ENCODE measurements around the gene PTGDS.

PTGDS gene

GRCh38 chr9:136992819-136993369, 15.6 kb downstream of the PTGDS start:
- WGBS (ENCODE audit: extremely low coverage, insufficient coverage, insufficient read length): no CpG with 5 or more reads among the region's 18 CpGs

DNA sequence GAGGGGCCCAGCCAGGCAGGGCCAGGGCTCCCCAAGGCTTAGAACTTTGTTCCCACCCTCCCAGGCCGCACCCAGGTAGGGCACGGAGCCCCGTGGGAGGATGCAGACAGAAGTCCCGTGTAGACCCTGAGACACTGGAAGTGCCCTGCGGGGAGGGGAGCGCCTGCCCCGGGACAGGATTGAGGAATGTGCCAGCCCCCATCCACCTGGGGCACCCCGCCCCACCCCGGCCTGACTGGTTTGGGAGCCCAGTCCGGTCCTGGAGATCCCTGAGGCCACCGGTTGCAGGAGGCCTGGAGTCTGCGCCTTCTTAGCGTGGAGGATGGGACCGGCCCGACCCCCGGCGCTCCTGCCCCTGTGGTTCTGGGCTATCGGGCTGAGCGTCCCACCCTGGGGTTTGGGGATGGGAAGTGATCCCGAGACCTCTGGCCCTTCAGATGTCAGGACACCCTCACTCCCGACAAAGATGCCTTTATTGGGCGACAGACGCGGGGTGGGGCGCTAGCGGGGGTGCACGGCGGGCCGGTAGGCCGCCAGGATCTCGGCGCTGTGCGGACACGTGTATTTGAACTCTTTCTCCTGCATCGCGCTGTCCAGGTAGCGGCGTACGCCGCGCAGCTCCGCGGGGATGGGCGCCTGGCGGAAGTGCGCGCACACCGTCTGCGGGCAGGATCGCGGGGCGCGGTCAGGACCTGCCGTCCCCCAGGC, 17.0 kb downstream of the PTGDS start:
- no peaks in the 10 kb centered on the region for H3K27me3 ChIP-seq (ENCODE audit: insufficient read depth, low read length)
- H3K4me2 ChIP-seq (ENCODE audit: low read length): peak overlapping the region; percentile 13
- H2AK5ac ChIP-seq (ENCODE audit: low read length): no peak overlapping the region
- peak overlapping the region; percentile 77 for H4K91ac ChIP-seq (ENCODE audit: low read depth, low read length)
- peaks cover 42% of the 10 kb centered on the region for H3K79me1 ChIP-seq (ENCODE audit: low read length)
- H3K14ac ChIP-seq (ENCODE audit: low read length): peak overlapping the region; percentile 6
- no peak overlapping the region for H2AFZ ChIP-seq (ENCODE audit: insufficient read depth, low read length, poor library complexity)
- H4K8ac ChIP-seq (ENCODE audit: low read depth, low read length): peak overlapping the region; percentile 54
- H2BK120ac ChIP-seq (ENCODE audit: insufficient read depth, low read length, poor library complexity): peak overlapping the region; percentile 35
- H3K36me3 ChIP-seq (ENCODE audit: control insufficient read depth in 1 of 2, insufficient read depth in 2 of 2, low read length in 2 of 2): peaks cover 15 to 21% of the 10 kb centered on the region in 2 experiments
- H4K12ac ChIP-seq (ENCODE audit: low read depth, low read length): peak overlapping the region; percentile 21
- peak overlapping the region; percentile 14 for H2BK5ac ChIP-seq (ENCODE audit: low read depth, low read length, poor library complexity)
- peak overlapping the region; percentile 36 for H3K27ac ChIP-seq (ENCODE audit: low read depth, low read length)
- H3K23ac ChIP-seq (ENCODE audit: low read length): no peak overlapping the region
- no peak overlapping the region for H3K4me3 ChIP-seq (ENCODE audit: low read depth, low read length)
- H3K4ac ChIP-seq (ENCODE audit: low read depth, low read length): no peak overlapping the region
- peak overlapping the region; percentile 13 for H3K18ac ChIP-seq (ENCODE audit: low read length)
- no peak overlapping the region for H3K9ac ChIP-seq (ENCODE audit: low read length)
- H3K4me1 ChIP-seq (ENCODE audit: control insufficient read depth in 1 of 2, insufficient read depth in 2 of 2, low read length in 2 of 2): peaks cover 40 to 54% of the 10 kb centered on the region in 2 experiments
- peaks cover 15% of the 10 kb centered on the region for H3K79me2 ChIP-seq (ENCODE audit: control insufficient read depth, insufficient read depth, low read length, poor library complexity)
- DNase-seq: peak; percentile 34 to 43
- WGBS (ENCODE audit: extremely low coverage, insufficient coverage, insufficient read length): no CpG with 5 or more reads among the region's 54 CpGs
- H2BK12ac ChIP-seq (ENCODE audit: low read length): no peak overlapping the region
- H3K9me3 ChIP-seq (ENCODE audit: insufficient read depth, low read depth, low read length): peaks cover 3% of the 10 kb centered on the region

More at GRCh38 chr9:136992819-136993369, 15.6 kb downstream of the PTGDS start:
- peak overlapping the region; percentile 1 for H2AK5ac ChIP-seq (ENCODE audit: low read length)
- H3K79me1 ChIP-seq (ENCODE audit: low read length): peaks cover 32% of the 10 kb centered on the region
- H3K4ac ChIP-seq (ENCODE audit: low read depth, low read length): peak overlapping the region; percentile 8
- H3K9ac ChIP-seq (ENCODE audit: low read length): peak overlapping the region; percentile 78
- H4K8ac ChIP-seq (ENCODE audit: low read depth, low read length): peak overlapping the region; percentile 12
- peak overlapping the region; percentile 67 for H2BK5ac ChIP-seq (ENCODE audit: low read depth, low read length, poor library complexity)
- peak overlapping the region; percentile 97 for H3K4me2 ChIP-seq (ENCODE audit: low read length)
- peak overlapping the region; percentile 75 for H3K27ac ChIP-seq (ENCODE audit: low read depth, low read length)
- H3K27me3 ChIP-seq (ENCODE audit: insufficient read depth, low read length): no peaks in the 10 kb centered on the region
- H3K14ac ChIP-seq (ENCODE audit: low read length): peak overlapping the region; percentile 86
- DNase-seq: no peak
- peak overlapping the region; percentile 83 for H3K18ac ChIP-seq (ENCODE audit: low read length)
- H4K91ac ChIP-seq (ENCODE audit: low read depth, low read length): peak overlapping the region; percentile 77
- H3K36me3 ChIP-seq (ENCODE audit: control insufficient read depth in 1 of 2, insufficient read depth in 2 of 2, low read length in 2 of 2): peaks cover 15 to 21% of the 10 kb centered on the region in 2 experiments
- peak overlapping the region; percentile 50 for H2BK120ac ChIP-seq (ENCODE audit: insufficient read depth, low read length, poor library complexity)
- H4K12ac ChIP-seq (ENCODE audit: low read depth, low read length): peak overlapping the region; percentile 54
- H3K23ac ChIP-seq (ENCODE audit: low read length): no peak overlapping the region
- H3K4me1 ChIP-seq (ENCODE audit: control insufficient read depth in 1 of 2, insufficient read depth in 2 of 2, low read length in 2 of 2): peaks cover 38 to 48% of the 10 kb centered on the region in 2 experiments
- peaks cover 3% of the 10 kb centered on the region for H3K9me3 ChIP-seq (ENCODE audit: insufficient read depth, low read depth, low read length)
- peak overlapping the region; percentile 83 for H3K4me3 ChIP-seq (ENCODE audit: low read depth, low read length)
- H2AFZ ChIP-seq (ENCODE audit: insufficient read depth, low read length, poor library complexity): no peak overlapping the region
- H2BK12ac ChIP-seq (ENCODE audit: low read length): no peak overlapping the region
- H3K79me2 ChIP-seq (ENCODE audit: control insufficient read depth, insufficient read depth, low read length, poor library complexity): peaks cover 15% of the 10 kb centered on the region

DNA sequence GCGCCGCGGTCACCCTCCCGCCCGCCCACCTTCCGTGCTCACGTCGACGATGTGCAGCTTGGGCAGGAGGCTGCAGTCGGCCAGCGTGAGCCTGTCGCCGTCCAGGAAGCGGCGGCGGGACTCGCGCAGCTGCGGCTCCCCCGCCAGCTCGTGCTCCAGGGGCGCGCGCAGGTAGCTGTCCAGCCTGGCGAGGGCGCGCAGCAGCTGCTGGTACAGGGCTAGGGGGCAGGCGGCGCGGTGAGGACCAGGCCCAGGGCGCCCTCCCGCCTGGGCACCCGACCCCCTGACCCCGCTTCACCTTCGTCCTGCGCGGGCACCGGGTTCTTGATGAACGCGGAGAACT, 17.6 kb downstream of the PTGDS start:
- H4K12ac ChIP-seq (ENCODE audit: low read depth, low read length): no peak overlapping the region
- whole genome bisulfite sequencing (ENCODE audit: extremely low coverage, insufficient coverage, insufficient read length): no CpG with 5 or more reads among the region's 40 CpGs
- H2AFZ ChIP-seq (ENCODE audit: insufficient read depth, low read length, poor library complexity): no peak overlapping the region
- peaks cover 15% of the 10 kb centered on the region for H3K79me2 ChIP-seq (ENCODE audit: control insufficient read depth, insufficient read depth, low read length, poor library complexity)
- H3K9ac ChIP-seq (ENCODE audit: low read length): no peak overlapping the region
- no peak overlapping the region for H3K23ac ChIP-seq (ENCODE audit: low read length)
- peaks cover 3% of the 10 kb centered on the region for H3K9me3 ChIP-seq (ENCODE audit: insufficient read depth, low read depth, low read length)
- H2BK5ac ChIP-seq (ENCODE audit: low read depth, low read length, poor library complexity): no peak overlapping the region
- H3K4me3 ChIP-seq (ENCODE audit: low read depth, low read length): no peak overlapping the region
- H2BK12ac ChIP-seq (ENCODE audit: low read length): no peak overlapping the region
- no peak overlapping the region for H3K4me2 ChIP-seq (ENCODE audit: low read length)
- no peak overlapping the region for H4K8ac ChIP-seq (ENCODE audit: low read depth, low read length)
- no peak overlapping the region for H3K14ac ChIP-seq (ENCODE audit: low read length)
- H4K91ac ChIP-seq (ENCODE audit: low read depth, low read length): no peak overlapping the region
- peaks cover 42% of the 10 kb centered on the region for H3K79me1 ChIP-seq (ENCODE audit: low read length)
- no peak overlapping the region for H3K27ac ChIP-seq (ENCODE audit: low read depth, low read length)
- peaks cover 40 to 54% of the 10 kb centered on the region in 2 experiments for H3K4me1 ChIP-seq (ENCODE audit: control insufficient read depth in 1 of 2, insufficient read depth in 2 of 2, low read length in 2 of 2)
- peaks cover 15 to 21% of the 10 kb centered on the region in 2 experiments for H3K36me3 ChIP-seq (ENCODE audit: control insufficient read depth in 1 of 2, insufficient read depth in 2 of 2, low read length in 2 of 2)
- no peak overlapping the region for H2AK5ac ChIP-seq (ENCODE audit: low read length)
- no peak overlapping the region for H3K18ac ChIP-seq (ENCODE audit: low read length)
- H3K27me3 ChIP-seq (ENCODE audit: insufficient read depth, low read length): no peaks in the 10 kb centered on the region
- no peak overlapping the region for H3K4ac ChIP-seq (ENCODE audit: low read depth, low read length)
- DNase-seq: peak in 1 of 2 donors; percentile 48
- no peak overlapping the region for H2BK120ac ChIP-seq (ENCODE audit: insufficient read depth, low read length, poor library complexity)

GRCh38 chr9:136995362-136995761, 18.1 kb downstream of the PTGDS start:
- Histone ChIP-seq H2AK5ac (ENCODE audit: low read length) (peak overlapping the region; percentile 74), H4K91ac (ENCODE audit: low read depth, low read length) (no peak overlapping the region), H3K4me1 (ENCODE audit: control insufficient read depth in 1 of 2, insufficient read depth in 2 of 2, low read length in 2 of 2) (peaks cover 43 to 57% of the 10 kb centered on the region in 2 experiments), H3K27ac (ENCODE audit: low read depth, low read length) (no peak overlapping the region), H3K4me3 (ENCODE audit: low read depth, low read length) (no peak overlapping the region), H3K14ac (ENCODE audit: low read length) (no peak overlapping the region), H4K12ac (ENCODE audit: low read depth, low read length) (no peak overlapping the region), H3K18ac (ENCODE audit: low read length) (peak overlapping the region; percentile 30), H3K79me2 (ENCODE audit: control insufficient read depth, insufficient read depth, low read length, poor library complexity) (peaks cover 15% of the 10 kb centered on the region), H3K9ac (ENCODE audit: low read length) (no peak overlapping the region), H3K79me1 (ENCODE audit: low read length) (peaks cover 44% of the 10 kb centered on the region), H3K4ac (ENCODE audit: low read depth, low read length) (no peak overlapping the region), H2BK120ac (ENCODE audit: insufficient read depth, low read length, poor library complexity) (peak overlapping the region; percentile 43), H4K8ac (ENCODE audit: low read depth, low read length) (peak overlapping the region; percentile 40), H3K36me3 (ENCODE audit: control insufficient read depth in 1 of 2, insufficient read depth in 2 of 2, low read length in 2 of 2) (peaks cover 15 to 21% of the 10 kb centered on the region in 2 experiments), H3K4me2 (ENCODE audit: low read length) (no peak overlapping the region), H2BK12ac (ENCODE audit: low read length) (no peak overlapping the region), H2BK5ac (ENCODE audit: low read depth, low read length, poor library complexity) (no peak overlapping the region), H3K27me3 (ENCODE audit: insufficient read depth, low read length) (no peaks in the 10 kb centered on the region), H3K9me3 (ENCODE audit: insufficient read depth, low read depth, low read length) (peaks cover 3% of the 10 kb centered on the region), H2AFZ (ENCODE audit: insufficient read depth, low read length, poor library complexity) (no peak overlapping the region), H3K23ac (ENCODE audit: low read length) (no peak overlapping the region)
- no peak for DNase-seq
- no CpG with 5 or more reads among the region's 30 CpGs for WGBS (ENCODE audit: extremely low coverage, insufficient coverage, insufficient read length)
